HG03060 (cell line): ENCODE results near the gene CSNK1G2.

Source experiments
- ATAC-seq: cut with Tn5 transposase; IDR thresholded peaks from one replicate; pipeline ENCODE4 v1.9.1; 2021; ENCODE audit warnings: low read depth, moderate number of reproducible peaks; ENCODE audit not compliant: unreplicated experiment

CSNK1G2 gene

DNA sequence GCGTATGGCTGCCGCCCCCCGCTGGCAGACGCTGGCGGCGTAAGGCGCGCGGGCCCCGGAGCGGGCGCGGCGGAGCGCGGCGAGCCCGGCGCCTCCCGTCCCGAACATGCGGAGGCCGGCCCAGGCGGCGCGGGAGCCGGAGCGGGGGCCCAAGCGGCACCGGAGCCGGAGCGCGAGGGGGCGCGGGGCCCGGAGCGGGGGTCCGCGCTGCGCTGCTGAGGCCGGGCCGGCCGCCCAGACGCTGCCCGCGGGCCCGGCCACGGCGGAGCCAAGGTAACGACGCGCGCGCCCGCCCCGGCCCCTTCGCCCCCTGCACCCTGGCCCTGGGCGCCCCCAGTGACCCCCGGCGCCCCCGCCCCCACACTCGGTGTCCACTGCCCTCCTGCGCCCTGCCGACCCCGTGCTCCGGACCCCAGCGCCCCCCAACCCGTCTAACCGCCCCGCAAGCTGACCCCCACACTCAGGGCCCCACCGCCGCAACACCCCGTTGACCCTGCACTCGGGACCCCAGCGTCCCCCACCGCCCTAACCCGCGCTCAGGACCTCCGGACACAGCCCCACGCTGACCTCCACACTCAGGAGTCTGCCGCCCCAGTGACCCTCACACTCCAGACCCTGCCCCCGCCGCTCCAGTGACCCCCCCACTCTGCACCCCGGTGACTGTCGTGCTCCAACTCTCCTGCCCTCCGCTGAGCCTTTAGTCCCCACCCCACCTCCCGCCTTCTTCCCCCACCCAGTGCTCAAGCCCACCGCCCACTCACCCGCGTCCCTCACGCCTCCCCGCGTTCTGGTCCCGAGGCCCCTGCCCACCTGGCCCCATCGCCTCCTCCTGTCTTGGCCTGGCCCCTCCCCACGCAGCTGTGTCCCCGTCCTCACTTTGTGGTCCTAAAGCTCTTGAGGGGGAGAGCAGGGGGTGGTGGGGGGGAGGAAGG is at the start of gene CSNK1G2:
TSS of gene CSNK1G2 (plus strand) at position 27 of the 932 bp plus-strand sequence. CDS start 28,601 bp downstream, outside the sequence.
- ATAC-seq = no peak

DNA sequence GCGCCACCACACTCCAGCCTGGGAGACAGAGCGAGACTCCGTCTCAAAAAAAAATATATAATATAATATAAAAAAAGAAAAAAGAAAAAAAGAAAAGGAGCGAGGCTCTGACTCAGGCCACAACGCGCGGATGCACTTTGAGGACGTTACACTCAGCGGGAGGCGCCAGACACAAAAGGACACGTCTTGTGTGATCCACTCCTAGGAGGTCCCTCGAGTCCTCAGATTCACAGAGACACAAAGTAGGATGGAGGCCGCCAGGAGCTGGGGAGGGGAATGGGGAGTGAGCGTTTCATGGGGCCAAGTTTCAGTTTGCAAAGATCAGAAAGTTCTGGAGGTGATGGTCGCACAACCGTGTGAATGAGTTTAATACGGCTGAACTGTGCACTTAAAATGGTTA is 47.2 kb upstream of the CSNK1G2 start:
- ATAC-seq = no peak

DNA sequence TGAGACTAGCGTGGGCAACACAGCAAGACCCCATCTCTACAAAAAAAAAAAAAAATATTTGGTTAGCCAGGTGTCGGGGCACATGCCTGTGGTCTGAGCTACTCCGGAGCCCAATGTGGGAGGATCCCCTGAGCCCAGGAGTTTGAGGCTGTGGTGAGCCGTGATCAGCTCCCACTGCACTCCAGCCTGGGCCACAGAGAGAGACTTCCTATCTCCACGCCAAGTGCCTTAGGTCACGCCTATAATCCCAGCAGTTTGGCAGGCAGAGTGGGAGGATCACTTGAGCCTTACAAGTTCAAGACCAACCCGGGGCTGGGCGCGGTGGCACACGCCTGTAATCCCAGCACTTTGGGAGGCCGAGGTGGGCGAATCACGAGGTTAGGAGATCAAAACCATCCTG is 44.5 kb upstream of the CSNK1G2 start:
- ATAC-seq = no peak

DNA sequence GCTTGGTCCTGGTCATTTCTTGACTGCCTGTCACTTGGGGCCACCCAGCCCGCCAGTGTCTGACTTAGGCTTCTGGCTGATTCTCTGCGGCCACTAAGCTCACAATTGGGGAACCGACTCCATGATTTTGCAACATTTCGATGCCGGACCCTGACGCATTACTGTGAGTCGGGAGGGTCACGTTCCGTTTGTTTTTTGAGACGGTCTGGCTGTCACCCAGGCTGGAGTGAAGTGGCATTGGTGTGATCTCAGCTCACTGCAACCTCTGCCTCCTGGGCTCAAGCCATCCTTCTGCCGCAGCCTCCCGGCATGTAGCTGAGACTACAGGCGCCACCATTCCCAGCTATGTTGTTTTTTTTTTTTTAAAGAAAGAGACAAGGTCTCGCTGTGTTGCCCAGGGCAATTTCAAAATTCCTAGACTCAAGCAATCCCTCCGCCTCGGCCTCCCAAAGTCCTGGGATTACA is 39.0 kb upstream of the CSNK1G2 start:
- ATAC-seq = no peak

DNA sequence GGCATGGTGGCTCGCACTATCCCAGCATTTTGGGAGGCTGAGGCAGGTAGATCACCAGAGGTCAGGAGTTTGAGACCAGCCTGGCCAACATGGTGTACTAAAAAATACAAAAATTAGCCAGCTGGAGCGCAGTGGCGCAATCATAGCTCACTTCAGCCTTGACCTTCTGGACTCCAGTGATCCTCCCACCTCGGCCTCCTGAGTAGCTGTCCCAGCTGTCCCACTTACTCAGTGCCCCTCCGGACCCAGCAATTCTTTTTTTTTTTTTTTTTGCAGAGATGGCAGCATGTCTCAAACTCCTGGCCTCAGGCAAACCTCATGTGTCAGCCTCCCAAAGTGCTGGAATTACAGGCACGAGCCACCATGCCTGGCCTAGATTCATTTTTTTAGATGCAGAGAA is 38.0 kb upstream of the CSNK1G2 start:
- ATAC-seq = no peak

DNA sequence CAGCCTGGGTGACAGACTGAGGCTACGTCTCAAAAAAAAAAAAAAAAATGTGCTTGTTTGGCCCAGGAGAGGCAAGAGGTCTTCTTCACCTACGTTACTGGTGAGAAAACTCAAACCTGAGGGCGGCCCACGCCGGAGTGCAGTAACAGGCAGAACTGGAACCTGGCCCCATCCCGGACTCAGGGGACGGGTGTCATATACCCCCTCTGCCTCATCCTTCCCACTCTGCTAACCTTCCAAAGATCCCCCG is 36.2 kb upstream of the CSNK1G2 start:
- peak; percentile 10 for ATAC-seq

DNA sequence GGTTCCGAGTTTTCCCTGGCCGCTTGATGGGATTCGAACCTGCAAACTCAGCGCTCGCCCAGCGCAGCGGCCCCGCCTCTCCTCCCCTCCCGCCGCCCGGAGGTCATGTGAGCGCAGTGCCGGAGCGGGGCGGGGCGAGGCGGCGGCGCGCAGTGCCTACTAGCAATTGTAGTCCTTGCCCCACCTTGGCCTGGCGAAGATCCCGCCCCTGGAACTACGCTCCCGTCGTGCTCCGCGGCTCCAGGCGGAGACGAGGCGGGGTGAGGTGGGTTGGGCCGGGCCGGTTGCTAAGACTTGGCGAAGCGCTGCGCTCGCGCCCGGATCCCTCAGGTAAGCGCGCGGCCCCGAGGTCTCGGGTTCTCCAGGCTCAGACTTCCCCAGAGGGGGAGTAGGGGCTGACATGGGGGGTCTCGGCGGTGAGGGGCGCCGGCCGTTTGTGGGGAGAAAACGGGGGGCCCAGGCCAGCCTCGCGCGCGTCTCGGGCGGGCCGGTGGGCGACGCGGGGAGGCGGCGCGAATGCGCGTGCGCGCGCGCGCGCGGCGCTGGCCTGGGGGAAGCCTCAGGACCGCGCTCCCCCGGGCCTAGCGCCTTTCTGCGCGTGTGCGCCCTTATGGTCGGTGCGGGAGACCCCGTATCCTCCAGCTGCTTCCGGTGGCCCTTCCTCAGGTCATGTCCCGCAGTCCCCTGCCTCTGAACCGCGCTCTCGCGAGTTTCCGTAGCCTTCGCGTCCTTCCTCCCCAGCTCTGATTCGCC is 35.7 kb upstream of the CSNK1G2 start, which contains the start of the genes ADAT3 and SCAMP4:
TSS of gene ADAT3 (plus strand) at position 290 of the 753 bp plus-strand sequence. CDS start 6,649 bp downstream, outside the sequence.
TSS of gene SCAMP4 (plus strand) at position 290 of the 753 bp plus-strand sequence. CDS start 9,621 bp downstream, outside the sequence.
- ATAC-seq = peak; percentile 54

DNA sequence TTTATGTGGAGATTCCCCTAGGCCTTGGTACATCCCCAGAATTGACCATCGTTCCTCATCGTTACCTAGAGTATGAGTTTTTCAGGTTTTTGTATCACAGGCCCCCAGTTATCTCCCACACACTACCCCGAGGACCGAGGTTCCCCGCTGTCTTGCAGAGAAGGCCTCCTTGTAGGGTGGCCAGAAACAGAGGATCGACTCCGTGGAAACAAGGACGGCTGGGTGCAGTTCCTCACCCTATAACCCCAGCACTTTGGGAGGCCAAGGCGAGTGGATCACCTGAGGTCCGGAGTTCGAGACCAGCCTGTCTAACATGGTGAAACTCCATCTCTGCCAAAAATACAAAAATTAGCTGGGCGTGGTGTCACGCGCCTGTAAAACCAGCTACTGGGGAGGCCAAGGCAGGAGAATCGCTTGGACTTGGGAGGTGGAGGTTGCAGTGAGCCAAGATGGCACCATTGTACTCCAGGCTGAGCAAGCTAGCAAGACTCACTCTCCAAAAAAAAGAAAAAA is 35.1 kb upstream of the CSNK1G2 start:
- no peak for ATAC-seq

DNA sequence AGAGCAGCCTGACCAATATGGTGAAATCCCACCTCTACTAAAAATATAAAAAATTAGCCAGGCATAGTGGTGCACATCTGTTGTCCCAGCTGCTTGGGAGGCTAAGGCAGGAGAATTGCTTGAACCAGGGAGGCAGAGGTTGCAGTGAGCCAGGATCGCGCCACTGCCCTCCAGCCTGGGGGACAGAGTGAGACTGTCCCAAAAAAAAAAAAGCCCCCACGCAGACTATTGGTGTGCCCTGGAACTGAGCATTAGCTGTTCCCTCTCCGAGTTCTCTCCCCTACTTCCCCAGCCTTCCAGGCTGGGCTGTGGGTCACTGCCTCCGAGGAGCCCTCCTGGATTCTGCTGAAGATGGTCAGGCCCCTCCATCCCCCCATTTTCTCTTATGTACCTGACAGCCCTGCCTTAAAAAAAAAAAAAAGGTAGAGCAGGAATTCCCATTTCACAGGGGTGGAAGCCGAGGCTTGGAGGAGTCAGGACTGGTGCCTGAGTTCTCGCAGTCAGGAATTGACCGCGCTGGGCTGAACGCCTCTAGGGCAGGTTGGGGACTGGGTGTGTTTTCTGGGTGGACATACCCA is 33.9 kb upstream of the CSNK1G2 start:
- ATAC-seq = no peak

DNA sequence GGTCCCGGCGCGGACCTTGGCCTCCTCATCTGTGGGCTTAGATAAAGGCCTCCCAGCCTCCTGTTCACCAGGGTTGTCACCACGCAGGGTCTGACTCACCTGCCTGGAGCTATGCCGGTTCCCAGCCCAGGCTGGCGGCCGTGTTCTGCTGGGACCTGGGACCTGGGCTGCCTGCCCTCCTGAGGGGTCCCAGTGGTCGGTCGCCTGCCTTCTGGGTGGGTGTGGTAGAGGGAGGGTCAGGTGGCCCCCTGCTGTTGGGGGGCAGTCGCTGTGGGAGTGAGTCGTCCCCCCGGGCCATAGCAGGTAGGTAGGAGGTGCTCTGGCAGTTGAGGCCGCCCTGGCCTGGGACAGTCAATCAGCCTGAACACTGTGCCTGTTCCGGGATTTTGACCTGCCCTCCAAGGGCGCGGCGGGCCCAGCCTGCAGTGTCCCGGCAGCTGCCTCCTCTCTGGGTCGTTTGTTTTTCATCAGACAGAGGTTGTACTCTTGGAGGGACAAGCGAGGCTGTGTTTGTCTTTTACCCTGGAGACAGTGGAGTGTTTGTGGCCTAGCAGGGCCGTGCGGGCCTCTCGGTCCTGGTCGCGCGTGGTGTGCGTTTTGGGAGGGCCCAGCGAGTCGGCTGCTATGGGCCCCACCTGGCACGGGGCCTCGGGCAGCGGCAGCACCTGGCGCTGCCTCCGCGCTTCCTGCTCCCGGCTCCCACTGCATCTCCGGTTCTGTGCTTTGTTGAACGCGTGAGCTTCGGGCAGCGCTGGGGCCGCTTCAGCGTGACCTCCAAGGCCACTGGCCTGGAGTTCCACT is 33.2 kb upstream of the CSNK1G2 start:
- no peak for ATAC-seq

DNA sequence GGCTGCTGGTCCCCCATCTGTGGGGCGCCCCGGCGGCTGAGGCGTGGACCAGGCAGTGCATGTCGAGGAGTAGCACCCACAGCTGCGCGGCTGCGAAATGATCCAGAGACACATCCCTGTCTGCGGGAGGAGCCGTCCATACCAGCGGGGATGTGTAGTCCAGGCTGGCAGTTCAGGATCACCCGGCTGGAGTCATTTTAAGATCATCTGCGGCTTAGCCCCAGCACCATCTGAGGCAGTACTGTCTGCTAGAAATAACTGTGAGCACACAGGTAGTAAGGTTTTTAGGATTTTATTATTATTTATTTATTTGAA is 32.7 kb upstream of the CSNK1G2 start:
- no peak for ATAC-seq

DNA sequence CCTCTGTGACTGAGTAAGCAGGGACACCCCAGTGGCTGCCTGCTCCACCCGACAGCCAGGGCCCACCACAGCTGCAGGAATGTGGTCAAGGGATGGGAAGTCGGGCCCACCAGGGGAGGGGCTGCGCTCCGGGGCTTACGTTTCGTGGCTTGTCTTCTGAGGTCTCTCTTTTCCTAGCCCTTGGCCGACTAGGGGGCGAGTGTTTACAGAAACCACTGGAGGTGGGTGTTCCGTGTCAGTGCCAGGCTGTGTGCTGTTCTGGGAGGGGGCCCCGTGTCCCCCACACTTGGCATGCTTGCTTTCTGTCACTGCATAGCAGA is 31.3 kb upstream of the CSNK1G2 start:
- ATAC-seq = no peak

DNA sequence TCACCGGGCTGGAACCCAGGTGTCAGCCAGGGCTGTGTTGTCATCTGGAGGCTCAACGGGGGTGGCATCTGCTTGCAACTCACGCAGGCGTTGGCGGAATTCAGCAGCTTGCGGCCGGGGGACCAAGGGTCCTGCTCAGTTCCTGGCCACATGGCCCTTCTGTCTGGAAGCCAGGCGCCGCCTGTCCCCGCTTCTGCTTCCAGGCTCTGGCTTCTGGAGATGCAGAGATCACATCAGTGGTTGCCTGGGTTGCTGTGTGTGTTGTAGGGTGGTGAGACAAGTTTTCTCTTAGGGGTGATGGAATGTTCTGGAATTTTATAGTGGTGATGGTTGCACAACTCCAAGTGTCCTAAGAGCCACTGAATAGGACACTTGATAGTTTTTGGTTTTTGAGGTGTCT is 30.8 kb upstream of the CSNK1G2 start:
- ATAC-seq = no peak

DNA sequence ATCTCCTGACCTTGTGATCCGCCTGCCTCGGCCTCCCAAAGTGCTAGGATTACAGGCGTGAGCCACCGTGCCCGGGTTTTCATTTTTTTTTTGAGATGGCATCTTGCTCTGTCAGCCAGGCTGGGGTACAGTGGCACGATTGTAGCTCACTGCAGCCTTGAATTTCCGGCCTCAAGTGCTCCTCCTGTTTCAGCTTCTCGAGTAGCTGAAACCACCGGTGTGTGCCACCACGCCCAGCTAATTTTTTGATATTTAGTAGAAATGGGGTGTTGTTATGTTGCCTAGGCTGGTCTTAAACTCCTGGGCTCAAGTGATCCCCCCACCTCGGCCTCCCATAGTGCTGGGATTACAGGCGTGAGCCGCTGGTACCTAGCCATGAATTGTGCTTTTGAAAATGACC is 29.9 kb upstream of the CSNK1G2 start:
- no peak for ATAC-seq

DNA sequence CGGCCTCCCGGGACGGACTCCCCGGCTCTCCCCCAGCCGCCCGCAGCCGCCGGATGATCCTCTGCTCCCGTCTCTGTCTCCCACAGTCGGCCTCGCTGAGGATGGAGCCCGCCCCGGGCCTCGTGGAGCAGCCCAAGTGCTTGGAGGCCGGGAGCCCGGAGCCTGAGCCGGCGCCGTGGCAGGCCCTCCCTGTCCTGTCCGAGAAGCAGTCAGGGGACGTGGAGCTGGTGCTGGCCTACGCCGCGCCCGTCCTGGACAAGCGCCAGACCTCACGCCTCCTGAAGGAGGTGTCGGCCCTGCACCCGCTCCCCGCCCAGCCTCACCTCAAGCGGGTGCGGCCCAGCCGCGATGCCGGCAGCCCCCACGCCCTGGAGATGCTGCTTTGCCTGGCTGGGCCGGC is 29.0 kb upstream of the CSNK1G2 start:
- no peak for ATAC-seq

DNA sequence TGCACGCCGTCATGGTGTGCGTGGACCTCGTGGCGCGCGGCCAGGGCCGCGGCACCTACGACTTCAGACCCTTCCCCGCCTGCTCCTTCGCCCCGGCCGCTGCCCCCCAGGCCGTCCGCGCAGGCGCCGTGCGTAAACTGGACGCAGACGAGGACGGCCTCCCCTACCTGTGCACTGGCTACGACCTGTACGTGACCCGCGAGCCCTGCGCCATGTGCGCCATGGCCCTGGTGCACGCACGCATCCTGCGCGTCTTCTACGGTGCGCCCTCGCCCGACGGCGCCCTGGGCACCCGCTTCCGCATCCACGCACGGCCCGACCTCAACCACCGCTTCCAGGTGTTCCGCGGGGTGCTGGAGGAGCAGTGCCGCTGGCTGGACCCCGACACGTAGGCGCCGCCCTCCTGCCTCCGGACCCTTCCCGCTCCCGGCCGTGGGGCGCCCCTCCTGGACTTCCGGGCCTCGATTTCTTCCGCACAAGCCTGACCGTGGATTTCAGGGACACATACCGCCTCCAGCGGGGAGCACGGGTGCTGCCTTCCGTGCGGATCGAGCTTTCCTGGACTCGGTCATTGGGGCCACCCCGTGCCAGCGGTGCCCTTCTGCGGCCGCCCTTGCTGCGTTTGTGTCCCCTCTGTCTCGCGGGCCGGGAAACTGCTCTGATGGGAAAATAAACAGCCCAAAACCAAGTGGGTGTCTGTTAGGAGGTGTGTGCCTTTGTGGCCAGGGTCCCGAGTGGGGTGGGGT is 28.0 kb upstream of the CSNK1G2 start:
- no peak for ATAC-seq

DNA sequence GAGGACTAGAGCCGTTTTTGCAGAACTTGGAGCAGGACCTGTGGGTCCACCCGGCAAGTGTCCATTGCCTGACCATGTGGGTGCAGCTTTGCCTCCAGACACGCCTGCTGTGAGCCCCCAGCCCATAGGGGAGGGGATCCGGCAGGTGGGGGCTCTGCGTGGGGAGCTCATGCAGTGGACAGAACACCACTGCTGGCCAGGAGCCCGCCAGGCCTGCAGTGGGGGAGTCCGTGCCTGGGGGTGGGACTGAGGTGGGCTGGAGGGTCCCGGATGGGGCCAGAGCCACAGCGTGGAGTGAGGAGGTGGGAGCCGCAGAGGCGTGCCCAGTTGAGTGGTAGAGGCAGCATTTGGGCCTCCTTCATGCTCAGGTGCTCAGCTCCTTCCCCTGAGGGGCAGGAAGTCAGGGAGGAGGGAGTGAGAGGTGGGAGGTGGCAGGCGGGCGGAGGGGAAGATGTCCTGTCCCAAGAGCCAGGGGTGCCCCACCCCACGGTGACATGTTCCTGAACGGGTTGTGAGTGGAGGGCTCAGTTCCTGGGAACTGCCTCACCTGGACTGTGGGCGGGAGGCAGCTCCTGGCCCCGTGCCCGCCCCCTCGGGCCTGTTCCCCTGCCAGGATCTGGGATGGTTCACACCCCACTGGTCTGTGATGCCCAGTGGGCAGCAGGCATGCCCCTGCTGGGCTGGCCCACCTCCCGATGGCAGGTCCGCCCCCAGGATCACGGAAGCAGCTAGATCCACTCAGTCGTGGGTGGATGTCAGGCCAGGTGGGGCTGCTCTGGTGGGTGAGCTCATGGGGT is 27.0 kb upstream of the CSNK1G2 start:
- ATAC-seq = no peak

DNA sequence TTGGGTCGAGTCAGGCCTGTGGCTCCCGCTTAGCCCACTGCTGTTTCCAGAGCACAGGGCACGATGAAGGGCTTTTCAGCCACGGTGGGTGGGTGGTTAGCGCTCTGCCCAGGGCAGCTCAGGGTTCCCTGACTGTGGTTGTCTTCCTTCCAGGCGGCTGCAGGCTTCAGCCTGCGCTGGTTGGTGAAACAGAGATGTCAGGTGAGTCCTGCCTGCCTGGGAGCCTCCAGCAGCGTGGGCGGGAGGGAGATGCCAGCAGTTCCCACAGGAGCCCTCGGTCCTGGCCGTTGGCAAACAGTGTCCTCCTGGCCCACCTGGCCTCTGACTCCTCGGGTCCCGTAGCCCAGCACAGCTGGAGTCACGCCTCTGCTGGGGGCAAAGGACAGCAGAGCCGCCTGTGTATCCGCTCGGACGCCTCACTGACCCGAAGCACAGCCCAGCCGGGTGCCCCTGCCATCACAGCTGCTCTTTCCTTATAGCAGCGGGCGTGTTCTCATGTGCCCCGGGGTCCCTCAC is 26.1 kb upstream of the CSNK1G2 start:
- no peak for ATAC-seq

DNA sequence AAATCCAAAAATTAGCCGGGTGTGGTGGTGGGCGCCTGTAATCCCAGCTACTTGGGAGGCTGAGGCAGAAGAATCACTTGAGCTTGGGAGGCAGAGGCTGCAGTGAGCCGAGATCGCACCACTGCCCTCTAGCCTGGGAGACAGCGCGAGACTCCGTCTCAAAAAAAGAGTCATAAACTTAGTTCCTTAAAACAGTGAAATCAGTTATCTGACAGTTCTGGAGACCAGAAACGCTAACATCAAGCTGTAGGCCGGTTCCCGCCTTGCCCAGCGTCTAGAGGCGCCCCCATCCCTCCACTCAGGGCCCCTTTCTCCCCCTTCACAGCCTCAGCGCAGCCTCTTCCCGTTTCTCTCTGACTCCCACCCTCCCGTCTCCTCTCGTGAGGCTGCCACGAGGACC is 23.8 kb upstream of the CSNK1G2 start:
- ATAC-seq = no peak
